A549 (cell line): Measurements from ENCODE around the gene SOX8.

Experiments
- CTCF ChIP-seq: fragments of >200 bp; sonication (Bioruptor Twin); formaldehyde crosslinking; IDR thresholded peaks from 3 replicates; pipeline ENCODE4 v1.5.1; 2016
- EP300 ChIP-seq, 2 experiments: fragments of >200 bp; sonication (Bioruptor Twin); formaldehyde crosslinking; IDR thresholded peaks; 2 replicates in 1 of 2; 3 replicates in 1 of 2; pipeline ENCODE4 v1.6.1; 2016 to 2017
- KDM5A ChIP-seq: fragments of 200-600 bp; sonication (generic); IDR thresholded peaks from 2 replicates; pipeline ENCODE4 v1.6.1; 2016; ENCODE audit warnings: antibody characterized with exemption, mild to moderate bottlenecking
- MYC ChIP-seq: IDR thresholded peaks from 2 replicates; pipeline ENCODE4 v1.6.1; 2012; ENCODE audit warnings: mild to moderate bottlenecking, inconsistent platforms, low read length, improper control_type of control experiment, borderline replicate concordance
- NPAS2 ChIP-seq: fragments of 250-450 bp; sonication (Bioruptor Pico); IDR thresholded peaks from 2 replicates; pipeline ENCODE4 v1.8.0; 2022; ENCODE audit warnings: mild to moderate bottlenecking, moderate library complexity, borderline replicate concordance
- PHF8 ChIP-seq: fragments of 200-600 bp; sonication (generic); IDR thresholded peaks from 2 replicates; pipeline ENCODE4 v1.6.1; 2016; ENCODE audit warnings: low read depth, mild to moderate bottlenecking, antibody characterized with exemption, moderate library complexity, borderline replicate concordance
- POLR2A ChIP-seq: IDR thresholded peaks from 2 replicates; pipeline ENCODE4 v1.6.1; 2012; ENCODE audit warnings: mild to moderate bottlenecking, low read length
- POLR2AphosphoS2 ChIP-seq: conservative IDR thresholded peaks from 2 replicates; pipeline ENCODE4 v1.6.1; 2012; ENCODE audit warnings: low read length, improper control_type of control experiment, inconsistent platforms
- ZFP36 ChIP-seq: fragments of 450-650 bp; IDR thresholded peaks from 2 replicates; pipeline ENCODE4 v1.6.1; 2014; ENCODE audit warnings: borderline replicate concordance; ENCODE audit not compliant: partially characterized antibody

- TF ChIP-seq MYC (no peak), CTCF (no peak), NPAS2 (CRISPR knock-in tag) (no peak), EP300 (IDR thresholded peaks at IDR 0.05) (no peak), POLR2A (no peak), ZFP36 (no peak), POLR2AphosphoS2 (no peak), KDM5A (no peak), PHF8 (no peak)
Measured at GRCh38 chr16:1013593-1013900, 32.0 kb downstream of the SOX8 start.
